Liver (tissue), 9 donors: ENCODE results near the gene LRRK1. TPM values are rescaled to one million over a fixed set of nuclear protein-coding genes. Genes with fewer than 3 reads are reported as not detected.

Experiments
- DNase-seq: peaks from one replicate; pipeline ENCODE4 v3.0.0-alpha.2; 2017; ENCODE audit warnings: low spot score
- H3K27ac ChIP-seq, 2 donors: one replicate each; pipeline ENCODE4 v1.7.0; 2013; ENCODE audit warnings: inconsistent platforms in 2 of 2, low read length in 2 of 2, control low read depth in 1 of 2, low read depth in 1 of 2, mild to moderate bottlenecking in 1 of 2
- H3K27me3 ChIP-seq, 4 donors: one replicate each; pipeline versions ENCODE4 v1.6.1 to v1.7.0; 2013; ENCODE audit warnings: low read length in 3 of 4, inconsistent platforms in 1 of 4, mild to moderate bottlenecking in 1 of 4, moderate library complexity in 1 of 4; ENCODE audit not compliant: control insufficient read depth in 4 of 4, insufficient read depth in 4 of 4
- H3K36me3 ChIP-seq, 4 donors: one replicate each; pipeline versions ENCODE4 v1.6.1 to v1.7.0; 2013; ENCODE audit warnings: low read length in 3 of 4, mild to moderate bottlenecking in 3 of 4, low read depth in 1 of 4, moderate library complexity in 1 of 4; ENCODE audit not compliant: control insufficient read depth in 4 of 4, insufficient read depth in 3 of 4
- H3K4me1 ChIP-seq, 4 donors: one replicate each; pipeline versions ENCODE4 v1.6.1 to v1.7.0; 2013; ENCODE audit warnings: low read length in 3 of 4, mild to moderate bottlenecking in 3 of 4, moderate library complexity in 1 of 4; ENCODE audit not compliant: control insufficient read depth in 4 of 4, insufficient read depth in 4 of 4
- H3K4me3 ChIP-seq, 3 donors: one replicate each; pipeline versions ENCODE4 v1.6.1 to v1.7.0; 2013; ENCODE audit warnings: low read length in 3 of 3, control low read depth in 1 of 3, low read depth in 1 of 3, mild to moderate bottlenecking in 1 of 3
- H3K9ac ChIP-seq, 2 donors: one replicate each; pipeline ENCODE4 v1.7.0; 2013; ENCODE audit warnings: low read length in 2 of 2, mild to moderate bottlenecking in 2 of 2, moderate library complexity in 2 of 2, control low read depth in 1 of 2, low read depth in 1 of 2
- H3K9me3 ChIP-seq, 4 donors: one replicate each; pipeline versions ENCODE4 v1.6.1 to v1.7.0; 2013; ENCODE audit warnings: low read length in 3 of 4; ENCODE audit not compliant: control insufficient read depth in 4 of 4
- ATF3 ChIP-seq: IDR thresholded peaks from 2 replicates; pipeline ENCODE4 v1.6.1; 2016; ENCODE audit warnings: antibody characterized with exemption
- CTCF ChIP-seq: fragments of 150-350 bp; IDR thresholded peaks from 2 replicates; pipeline ENCODE4 v1.5.1; 2017; ENCODE audit warnings: improper control_type of control experiment, low read depth, low read length; ENCODE audit not compliant: missing input control
- EGR1 ChIP-seq, 2 donors: IDR thresholded peaks; 2 replicates each; pipeline ENCODE4 v1.6.1; 2016 to 2018; ENCODE audit warnings: antibody characterized with exemption in 2 of 2, low read depth in 2 of 2
- FOXA1 ChIP-seq: IDR thresholded peaks from 2 replicates; pipeline ENCODE4 v1.6.1; 2016; ENCODE audit warnings: antibody characterized with exemption
- FOXA2 ChIP-seq: IDR thresholded peaks from 2 replicates; pipeline ENCODE4 v1.6.1; 2016; ENCODE audit warnings: antibody characterized with exemption
- GABPA ChIP-seq, 2 donors: IDR thresholded peaks in 1 of 2; conservative IDR thresholded peaks in 1 of 2; 2 replicates each; pipeline ENCODE4 v1.6.1; 2016; ENCODE audit warnings: antibody characterized with exemption in 2 of 2, mild to moderate bottlenecking in 1 of 2, moderate library complexity in 1 of 2
- HNF4A ChIP-seq, 2 donors: conservative IDR thresholded peaks; 2 replicates each; pipeline ENCODE4 v1.6.1; 2016; ENCODE audit warnings: antibody characterized with exemption in 2 of 2, mild to moderate bottlenecking in 2 of 2
- HNF4G ChIP-seq: IDR thresholded peaks from 2 replicates; pipeline ENCODE4 v1.6.1; 2016; ENCODE audit warnings: antibody characterized with exemption
- JUND ChIP-seq, 2 donors: IDR thresholded peaks; 2 replicates each; pipeline ENCODE4 v1.6.1; 2016; ENCODE audit warnings: antibody characterized with exemption in 2 of 2
- MAX ChIP-seq: IDR thresholded peaks from 2 replicates; pipeline ENCODE4 v1.6.1; 2016; ENCODE audit warnings: antibody characterized with exemption
- NR2F2 ChIP-seq: IDR thresholded peaks from 2 replicates; pipeline ENCODE4 v1.6.1; 2016; ENCODE audit warnings: antibody characterized with exemption
- RAD21 ChIP-seq, 2 donors: IDR thresholded peaks; 2 replicates each; pipeline ENCODE4 v1.6.1; 2016; ENCODE audit warnings: antibody characterized with exemption in 2 of 2, mild to moderate bottlenecking in 2 of 2
- REST ChIP-seq: IDR thresholded peaks from 2 replicates; pipeline ENCODE4 v1.6.1; 2016; ENCODE audit warnings: antibody characterized with exemption, mild to moderate bottlenecking
- RXRA ChIP-seq, 2 donors: IDR thresholded peaks; 2 replicates each; pipeline ENCODE4 v1.6.1; 2017 to 2018; ENCODE audit warnings: antibody characterized with exemption in 2 of 2, mild to moderate bottlenecking in 1 of 2
- SP1 ChIP-seq: IDR thresholded peaks from 2 replicates; pipeline ENCODE4 v1.6.1; 2018; ENCODE audit warnings: antibody characterized with exemption, mild to moderate bottlenecking
- TAF1 ChIP-seq: conservative IDR thresholded peaks from 2 replicates; pipeline ENCODE4 v1.6.1; 2016; ENCODE audit warnings: antibody characterized with exemption, mild to moderate bottlenecking
- YY1 ChIP-seq: IDR thresholded peaks from 2 replicates; pipeline ENCODE4 v1.6.1; 2016; ENCODE audit warnings: antibody characterized with exemption, mild to moderate bottlenecking
- ZBTB33 ChIP-seq: IDR thresholded peaks from 2 replicates; pipeline ENCODE4 v1.6.1; 2016; ENCODE audit warnings: antibody characterized with exemption
- WGBS: extraction: QIAGEN DNeasy Blood & Tissue Kit; methylation state at CpG from one replicate; pipeline ENCODE4 v1.1.7; 2013; 5-methylcytosine and 5-hydroxymethylcytosine counted together
- polyA plus RNA-seq, 2 donors: library from polyadenylated mRNA; stranded (reverse) in 1 of 2; unstranded in 1 of 2; fragments of 200-250 nt in 1 of 2; fragments of >200 nt in 1 of 2; fragmentation: Nextera tagmentation in 1 of 2; extraction: Ambion mirVana in 1 of 2; gene quantifications; one replicate each; pipeline versions ENCODE4 v1.2.1 to v1.2.3, GENCODE V29; 2013 to 2015
- total RNA-seq, 2 donors: library from RNA; depleted of rRNA; stranded (reverse); fragments of >200 nt; gene quantifications; one replicate each; pipeline ENCODE4 v1.2.3, GENCODE V29; 2014
- donor health status: healthy.
- donor health status: healthy.
- donor health status: healthy.
- donor health status: healthy.
- donor health status: healthy.

Gene LRRK1
- total and polyA plus RNA-seq, 4 donors: 1.2 to 4.4 (median 2.7) TPM

GRCh38 chr15:101008158-101009139, 89.3 kb downstream of the LRRK1 start:
- Histone ChIP-seq H3K36me3 (no peaks in the 10 kb centered on the region), H3K9ac (no peak overlapping the region), H3K4me3 (peak overlapping the region in 2 of 3 donors; percentile 48 to 68), H3K4me1 (peaks cover 0 to 17% (median 11%) of the 10 kb centered on the region in 4 donors), H3K27me3 (no peaks in the 10 kb centered on the region), H3K9me3 (no peaks in the 10 kb centered on the region), H3K27ac (no peak overlapping the region)
- peak; percentile 90 for DNase-seq
- 26% methylated on average over 48 of the region's 48 CpGs for WGBS
- peak; percentile 56 for TF ChIP-seq NR2F2
- peak; percentile 90 for TF ChIP-seq CTCF
- peak; percentile 27 for TF ChIP-seq YY1
- TF ChIP-seq RAD21 (IDR thresholded peaks at IDR 0.05): peak; percentile 65 to 80
- no peak for TF ChIP-seq HNF4G

GRCh38 chr15:101009176-101009575, 90.0 kb downstream of the LRRK1 start:
- Histone ChIP-seq H3K9me3 (no peaks in the 10 kb centered on the region), H3K4me1 (peaks cover 0 to 17% (median 11%) of the 10 kb centered on the region in 4 donors), H3K4me3 (no peak overlapping the region), H3K36me3 (no peaks in the 10 kb centered on the region), H3K9ac (no peak overlapping the region), H3K27ac (no peak overlapping the region), H3K27me3 (no peaks in the 10 kb centered on the region)
- WGBS: 77% methylated on average over 2 of the region's 2 CpGs
- TF ChIP-seq HNF4G (no peak), NR2F2 (no peak), YY1 (no peak), ATF3 (no peak), TAF1 (no peak), GABPA (IDR thresholded peaks at IDR 0.05 in 1 of 2, conservative IDR thresholded peaks at IDR 0.05 in 1 of 2) (no peak), ZBTB33 (no peak), FOXA2 (no peak), CTCF (no peak), REST (no peak), HNF4A (conservative IDR thresholded peaks at IDR 0.05) (no peak), JUND (IDR thresholded peaks at IDR 0.05) (no peak), RAD21 (IDR thresholded peaks at IDR 0.05) (no peak), MAX (no peak), RXRA (IDR thresholded peaks at IDR 0.05) (no peak), SP1 (no peak), EGR1 (IDR thresholded peaks at IDR 0.05; ENCODE audit: low read depth in 2 of 2) (no peak), FOXA1 (no peak)
- DNase-seq: peak; percentile 13
